ENCODE results near the gene HS3ST5.

DNA sequence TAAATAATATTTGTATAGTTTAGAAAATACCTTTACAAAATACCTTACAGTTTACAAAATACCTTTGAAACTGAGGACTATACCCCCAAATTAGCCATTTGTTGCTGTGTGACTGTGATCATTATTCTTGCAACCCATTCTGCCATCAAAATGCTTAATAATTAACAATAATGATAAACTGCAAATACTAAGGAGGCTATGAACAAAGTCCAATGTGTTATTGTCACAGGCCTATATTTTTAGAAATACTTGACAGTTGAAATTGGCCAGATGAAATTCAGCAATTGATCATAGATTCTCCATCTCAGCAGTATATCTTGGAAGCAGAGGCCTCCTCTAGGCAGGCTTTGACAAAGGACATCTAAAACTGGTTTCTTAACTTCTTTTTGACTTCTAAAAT lies 178.6 kb downstream of the HS3ST5 start:
- TF ChIP-seq POLR2AphosphoS5 (IDR thresholded peaks at IDR 0.05; ENCODE audit: insufficient read depth in 1 of 2, low read depth in 1 of 2): no peak
- TF ChIP-seq, protein P1, sequence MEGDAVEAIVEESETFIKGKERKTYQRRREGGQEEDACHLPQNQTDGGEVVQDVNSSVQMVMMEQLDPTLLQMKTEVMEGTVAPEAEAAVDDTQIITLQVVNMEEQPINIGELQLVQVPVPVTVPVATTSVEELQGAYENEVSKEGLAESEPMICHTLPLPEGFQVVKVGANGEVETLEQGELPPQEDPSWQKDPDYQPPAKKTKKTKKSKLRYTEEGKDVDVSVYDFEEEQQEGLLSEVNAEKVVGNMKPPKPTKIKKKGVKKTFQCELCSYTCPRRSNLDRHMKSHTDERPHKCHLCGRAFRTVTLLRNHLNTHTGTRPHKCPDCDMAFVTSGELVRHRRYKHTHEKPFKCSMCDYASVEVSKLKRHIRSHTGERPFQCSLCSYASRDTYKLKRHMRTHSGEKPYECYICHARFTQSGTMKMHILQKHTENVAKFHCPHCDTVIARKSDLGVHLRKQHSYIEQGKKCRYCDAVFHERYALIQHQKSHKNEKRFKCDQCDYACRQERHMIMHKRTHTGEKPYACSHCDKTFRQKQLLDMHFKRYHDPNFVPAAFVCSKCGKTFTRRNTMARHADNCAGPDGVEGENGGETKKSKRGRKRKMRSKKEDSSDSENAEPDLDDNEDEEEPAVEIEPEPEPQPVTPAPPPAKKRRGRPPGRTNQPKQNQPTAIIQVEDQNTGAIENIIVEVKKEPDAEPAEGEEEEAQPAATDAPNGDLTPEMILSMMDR (IDR thresholded peaks at IDR 0.05): no peak
- no peak for TF ChIP-seq POLR2A (IDR thresholded peaks at IDR 0.05)
